H7 (cell line): ENCODE results near the gene LETM1. TPM values are rescaled to one million over a fixed set of nuclear protein-coding genes. Genes with fewer than 3 reads are reported as not detected.

ENCODE experiments used
- DNase-seq: peaks from one replicate; pipeline ENCODE4 v3.0.0; 2012
- H3K27me3 ChIP-seq: 2 replicates; pipeline ENCODE4 v1.6.0; 2011; ENCODE audit warnings: mild to moderate bottlenecking, low read length; ENCODE audit not compliant: control insufficient read depth, insufficient read depth
- H3K36me3 ChIP-seq: replicated peaks from 2 replicates; pipeline ENCODE4 v1.5.1; 2011; ENCODE audit warnings: low read length; ENCODE audit not compliant: control insufficient read depth, insufficient read depth
- H3K4me3 ChIP-seq: 2 replicates; pipeline ENCODE4 v1.5.1; 2011; ENCODE audit warnings: low read depth, mild to moderate bottlenecking, control low read depth, low read length, moderate library complexity; ENCODE audit not compliant: insufficient read depth
- total RNA-seq: library from RNA; depleted of rRNA; stranded (reverse); fragments of >200 nt; shearing (Covaris generic); gene quantifications from 2 replicates; pipeline ENCODE4 v1.2.3, GENCODE V29; 2014

The LETM1 gene
- total RNA-seq, 1 experiment from 2014 or later, result 80.5 TPM

DNA sequence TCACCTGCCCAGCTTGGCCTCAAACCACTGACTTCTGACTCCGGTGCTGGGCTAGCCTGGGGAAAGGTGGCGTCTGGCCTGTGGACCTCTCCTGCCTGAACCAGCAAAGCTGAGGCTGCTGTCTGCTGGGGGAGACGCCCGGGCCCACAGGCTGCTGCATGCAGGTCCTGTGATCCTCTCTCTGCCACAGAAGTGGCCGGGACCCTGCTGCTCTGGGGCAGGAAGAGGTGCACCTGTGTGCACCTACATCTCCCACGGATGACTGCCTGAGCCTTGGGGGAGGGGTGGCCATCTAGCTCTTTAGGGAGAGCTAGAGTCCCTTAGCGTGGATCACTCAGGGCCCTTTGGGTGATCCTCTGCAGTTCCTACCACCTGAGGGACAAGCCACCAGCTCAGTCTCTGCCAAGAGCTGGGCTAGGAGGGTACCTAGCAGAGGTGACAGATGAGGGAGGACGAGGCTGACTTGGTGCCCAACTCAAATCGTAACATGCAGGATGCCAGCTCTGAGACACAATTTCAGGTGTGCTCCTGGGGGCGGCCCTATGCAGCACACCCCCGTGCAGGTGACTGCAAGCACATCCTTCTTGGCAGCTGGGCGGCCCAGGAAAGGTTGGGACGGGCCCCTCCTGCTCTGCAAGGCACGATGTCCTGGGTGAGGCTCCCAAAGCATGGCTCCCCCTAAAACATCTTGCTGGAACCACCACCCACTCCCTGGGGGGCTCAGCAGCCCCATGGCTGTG lies 22.5 kb downstream of the LETM1 start:
- DNase-seq, result no peak
- Histone ChIP-seq H3K4me3 (no peak overlapping the region), H3K36me3 (peaks cover 27% of the 10 kb centered on the region), H3K27me3 (no peaks in the 10 kb centered on the region)

DNA sequence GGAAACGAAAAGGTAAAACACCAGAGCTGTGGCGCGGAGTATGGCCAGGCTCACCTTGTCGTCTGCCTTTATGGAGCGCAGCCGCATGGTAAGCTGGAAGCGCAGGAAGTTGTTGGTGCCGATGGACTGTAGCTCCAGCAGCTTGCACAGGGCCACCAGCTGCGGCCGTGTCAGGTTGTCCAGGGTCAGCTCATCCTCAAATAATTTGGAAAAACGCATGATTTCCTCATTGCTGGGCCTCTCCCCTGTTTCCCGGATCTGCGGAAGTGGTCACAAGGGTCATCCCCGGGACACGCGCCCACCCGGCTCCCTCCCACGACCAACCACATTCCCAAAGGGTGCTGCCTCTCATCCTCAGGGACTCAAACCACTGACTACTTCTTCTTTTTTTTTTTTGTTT lies 23.3 kb downstream of the LETM1 start:
- peaks cover 25% of the 10 kb centered on the region for H3K36me3 ChIP-seq

DNA sequence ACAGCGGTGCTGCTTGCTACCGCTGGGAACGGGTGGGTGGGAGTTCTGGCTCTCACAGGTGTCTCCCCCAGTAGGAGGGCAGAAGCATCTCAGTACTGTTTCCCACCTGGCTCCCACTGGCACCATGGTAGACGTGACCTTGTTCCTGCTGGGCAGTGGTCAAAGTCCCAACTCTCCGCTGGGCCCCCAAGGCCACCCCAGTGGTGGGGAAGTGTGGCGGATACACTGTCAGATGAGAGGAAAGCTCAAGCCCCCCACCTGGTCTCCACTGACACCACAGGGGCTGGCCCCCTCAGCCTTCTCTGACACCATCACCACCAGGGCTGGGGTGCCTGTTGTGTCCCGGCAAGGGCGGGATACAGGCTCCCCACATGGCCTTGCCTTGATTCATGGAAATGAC lies 24.6 kb downstream of the LETM1 start:
- H3K36me3 ChIP-seq, result peaks cover 28% of the 10 kb centered on the region
- no peak for DNase-seq
- H3K4me3 ChIP-seq, result no peak overlapping the region
- H3K27me3 ChIP-seq, result no peaks in the 10 kb centered on the region

More for the DNA sequence above, 23.3 kb downstream of the LETM1 start:
- no peaks in the 10 kb centered on the region for H3K27me3 ChIP-seq
- no peak overlapping the region for H3K4me3 ChIP-seq
- no peak for DNase-seq

DNA sequence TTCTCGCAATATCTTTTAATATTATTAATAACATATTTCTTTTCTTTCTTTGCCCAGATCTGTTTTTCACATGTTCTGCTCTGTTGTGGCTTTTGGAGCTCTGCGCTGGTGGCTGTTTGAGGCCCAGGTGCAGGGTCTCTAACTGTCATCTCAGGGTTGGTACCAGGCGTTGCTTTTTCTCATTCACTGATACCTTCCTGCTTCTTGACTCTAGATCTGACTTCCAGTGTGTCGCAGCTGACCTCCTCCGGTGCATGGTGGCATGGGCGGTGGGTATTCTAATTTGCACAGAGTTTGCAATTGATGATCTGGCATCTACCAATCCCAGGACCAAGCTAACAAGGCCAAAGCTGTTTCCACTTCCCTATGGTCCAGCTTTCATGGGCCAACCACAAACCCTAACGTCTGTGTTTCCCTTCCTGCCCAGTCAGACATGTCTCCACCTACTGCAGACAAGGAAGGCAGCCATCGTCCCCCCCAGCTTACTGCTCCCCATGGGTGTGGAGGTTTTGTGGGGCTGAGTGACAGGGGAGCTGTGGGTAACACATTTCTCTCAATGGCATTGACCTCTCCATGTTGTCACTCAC lies 25.2 kb downstream of the LETM1 start:
- no peak for DNase-seq
- H3K36me3 ChIP-seq, result peaks cover 28% of the 10 kb centered on the region
- H3K4me3 ChIP-seq, result no peak overlapping the region
- H3K27me3 ChIP-seq, result no peaks in the 10 kb centered on the region

DNA sequence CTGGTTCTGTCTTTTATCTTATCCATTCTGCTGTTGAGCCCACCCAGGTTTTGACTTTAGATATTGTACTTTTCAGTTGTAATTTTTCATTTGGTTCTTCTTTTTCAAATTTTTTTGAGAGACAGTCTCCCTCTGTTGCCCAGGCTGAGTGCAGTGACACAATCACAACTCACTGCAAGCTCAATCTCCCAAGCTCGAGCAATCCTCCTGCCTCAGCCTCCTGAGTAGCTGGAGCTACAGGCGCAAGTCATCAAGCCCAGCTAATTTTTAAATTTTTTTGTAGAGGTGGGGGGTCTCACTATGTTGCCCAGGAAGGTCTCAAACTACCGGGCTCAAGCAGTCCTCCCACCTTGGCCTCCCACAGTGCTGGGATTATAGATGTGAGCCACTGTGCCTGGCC lies 25.7 kb downstream of the LETM1 start:
- H3K36me3 ChIP-seq, result peaks cover 28% of the 10 kb centered on the region
- DNase-seq, result no peak
- no peak overlapping the region for H3K4me3 ChIP-seq
- H3K27me3 ChIP-seq, result no peaks in the 10 kb centered on the region

DNA sequence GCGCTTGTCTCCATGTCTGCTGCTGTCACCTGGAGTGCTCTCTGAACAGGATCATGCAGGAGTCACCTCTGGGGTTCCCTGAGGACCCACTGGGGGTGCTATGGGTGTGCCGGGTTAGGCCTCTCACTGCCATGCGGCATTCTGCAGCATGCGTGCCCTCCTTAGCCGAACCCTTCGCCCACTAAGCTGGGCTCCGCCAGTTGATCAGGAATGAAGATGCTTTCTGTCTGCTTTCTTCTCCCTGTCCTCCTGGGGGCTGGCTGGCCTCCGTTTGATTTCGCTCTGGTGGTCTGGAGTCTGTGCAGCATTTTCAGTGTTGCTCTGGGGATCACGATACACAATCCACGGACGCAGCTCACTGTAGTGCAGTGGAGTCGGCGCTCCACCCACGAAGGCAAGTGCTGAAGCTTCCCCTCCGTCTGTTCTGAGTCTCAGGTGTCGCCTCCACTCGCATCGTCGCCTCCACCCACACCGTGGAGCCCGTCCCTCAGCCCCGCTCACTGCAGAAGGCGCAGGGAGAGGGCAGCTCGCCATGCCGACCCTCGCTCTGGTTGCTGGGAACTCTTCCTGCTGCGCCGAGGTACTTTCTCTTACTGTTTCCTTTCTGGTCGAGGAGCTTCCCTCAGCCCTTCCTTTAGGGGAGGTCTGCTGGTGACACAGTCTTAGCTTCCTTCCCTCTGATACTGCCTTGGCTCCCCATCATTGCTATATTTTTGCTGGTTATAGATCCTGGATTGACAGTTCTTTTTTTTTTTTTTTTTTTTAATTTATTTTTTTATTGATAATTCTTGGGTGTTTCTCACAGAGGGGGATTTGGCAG lies 29.2 kb downstream of the LETM1 start:
- peaks cover 20% of the 10 kb centered on the region for H3K36me3 ChIP-seq
- H3K27me3 ChIP-seq, result no peaks in the 10 kb centered on the region
- DNase-seq, result no peak
- H3K4me3 ChIP-seq, result no peak overlapping the region

DNA sequence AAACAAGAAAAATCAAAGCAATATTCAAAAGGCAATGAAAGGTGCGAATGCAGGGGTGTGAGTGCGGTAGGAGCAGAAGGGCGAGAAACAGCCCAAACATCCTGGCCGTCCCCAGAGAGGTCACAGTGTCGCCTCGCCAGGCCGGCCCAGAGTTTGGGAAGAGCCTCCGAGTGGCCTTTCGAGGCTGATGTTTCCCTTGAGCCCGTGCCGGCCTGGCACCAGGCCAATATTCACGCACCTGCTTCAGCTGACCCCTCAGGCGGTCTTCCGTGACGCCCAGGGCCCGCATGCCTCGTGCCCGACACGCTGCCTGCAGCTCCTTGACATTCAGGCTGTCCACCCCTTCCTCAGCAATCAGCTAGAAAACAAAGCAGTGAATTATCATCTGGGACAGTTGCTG lies 30.6 kb downstream of the LETM1 start:
- Histone ChIP-seq H3K36me3 (peaks cover 12% of the 10 kb centered on the region), H3K4me3 (no peak overlapping the region), H3K27me3 (no peaks in the 10 kb centered on the region)
- no peak for DNase-seq

DNA sequence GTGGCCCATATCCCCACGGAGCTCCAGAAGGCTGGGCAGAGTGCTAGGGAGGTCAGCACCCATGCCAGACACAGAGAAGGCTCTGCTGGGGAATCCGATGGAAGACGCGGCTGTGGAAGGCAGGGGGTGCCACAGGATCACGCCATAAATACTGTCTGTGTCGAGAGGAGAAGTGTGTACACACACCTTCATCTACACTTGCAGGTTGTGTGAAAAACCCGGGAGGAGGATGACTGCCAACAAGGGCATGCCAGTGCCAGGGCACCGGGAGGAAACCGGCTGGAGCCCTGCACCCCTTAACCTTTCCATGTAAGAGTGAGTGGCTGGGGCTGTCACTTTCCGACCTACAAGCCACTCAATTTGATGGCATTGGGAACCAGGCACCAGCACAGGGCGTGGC lies 31.2 kb downstream of the LETM1 start:
- no peaks in the 10 kb centered on the region for H3K27me3 ChIP-seq
- no peak for DNase-seq
- H3K4me3 ChIP-seq, result no peak overlapping the region
- H3K36me3 ChIP-seq, result peaks cover 13% of the 10 kb centered on the region

DNA sequence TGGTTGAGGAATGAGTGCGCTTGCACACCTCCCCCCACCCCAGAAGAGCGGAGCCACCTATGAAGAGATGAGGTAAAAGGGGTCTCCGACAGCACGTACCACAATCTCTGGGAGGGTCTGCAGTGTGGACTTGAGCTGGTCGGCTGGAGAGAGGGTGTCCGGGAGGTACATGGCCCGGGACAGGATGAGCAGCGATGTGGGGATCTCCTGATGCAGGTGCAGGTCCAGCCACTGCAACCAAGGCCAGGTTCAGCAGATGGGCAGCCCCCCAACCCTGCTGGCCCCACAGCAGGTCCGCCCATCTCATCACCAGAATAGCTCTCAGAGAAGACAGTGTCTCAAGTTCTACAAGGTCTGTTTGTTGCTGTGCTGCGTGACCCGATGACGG lies 32.4 kb downstream of the LETM1 start:
- DNase-seq, result no peak
- H3K27me3 ChIP-seq, result no peaks in the 10 kb centered on the region
- peaks cover 16% of the 10 kb centered on the region for H3K36me3 ChIP-seq
- H3K4me3 ChIP-seq, result no peak overlapping the region

DNA sequence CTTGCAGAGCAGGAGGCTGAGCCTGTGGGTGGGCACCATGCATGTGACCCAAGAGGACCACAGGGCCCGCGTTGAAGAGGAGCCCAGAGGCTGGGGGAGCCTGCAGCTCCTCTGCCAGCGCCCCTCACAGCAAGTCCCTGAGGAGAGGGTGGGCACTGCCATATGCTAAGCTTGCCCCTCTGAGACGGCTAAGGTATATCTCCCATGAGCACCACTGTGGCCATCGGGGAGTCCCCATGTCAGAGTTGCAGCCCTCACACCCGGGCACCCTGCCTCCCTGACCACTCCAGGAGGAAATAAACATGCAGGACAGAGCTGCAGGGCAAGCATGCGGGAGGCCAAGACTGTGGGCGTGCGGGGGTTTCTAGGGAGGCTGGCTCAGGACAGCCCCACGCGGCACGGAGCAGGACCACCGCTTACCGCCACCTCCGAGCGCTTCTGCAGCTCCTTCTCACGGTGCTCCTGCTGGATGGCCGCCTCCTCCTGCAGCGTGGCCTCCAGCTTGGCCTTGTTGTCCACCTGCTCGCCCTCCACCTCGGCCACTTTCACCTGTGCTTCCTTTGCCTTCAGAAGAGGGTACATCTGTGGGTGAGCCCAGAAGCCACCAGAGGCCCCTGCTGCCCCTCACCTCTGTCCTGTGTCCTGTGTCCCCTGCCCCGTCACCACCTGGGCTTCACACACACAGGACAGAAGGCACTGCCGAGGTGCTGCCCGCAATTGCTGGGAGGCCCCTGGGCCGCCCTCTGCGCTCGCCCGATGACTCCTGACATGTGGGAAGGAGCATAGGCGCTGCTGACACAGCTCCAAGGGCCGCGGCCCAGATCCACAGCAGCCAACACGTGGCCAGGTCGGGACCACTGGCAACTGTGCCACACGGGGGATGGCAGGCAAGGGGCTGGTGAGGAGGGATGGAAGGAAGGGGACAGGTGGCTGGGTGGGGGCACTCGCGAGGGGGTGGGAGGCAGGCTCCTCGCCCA lies 33.1 kb downstream of the LETM1 start:
- Histone ChIP-seq H3K36me3 (peaks cover 17% of the 10 kb centered on the region), H3K27me3 (no peaks in the 10 kb centered on the region), H3K4me3 (no peak overlapping the region)
- no peak for DNase-seq

DNA sequence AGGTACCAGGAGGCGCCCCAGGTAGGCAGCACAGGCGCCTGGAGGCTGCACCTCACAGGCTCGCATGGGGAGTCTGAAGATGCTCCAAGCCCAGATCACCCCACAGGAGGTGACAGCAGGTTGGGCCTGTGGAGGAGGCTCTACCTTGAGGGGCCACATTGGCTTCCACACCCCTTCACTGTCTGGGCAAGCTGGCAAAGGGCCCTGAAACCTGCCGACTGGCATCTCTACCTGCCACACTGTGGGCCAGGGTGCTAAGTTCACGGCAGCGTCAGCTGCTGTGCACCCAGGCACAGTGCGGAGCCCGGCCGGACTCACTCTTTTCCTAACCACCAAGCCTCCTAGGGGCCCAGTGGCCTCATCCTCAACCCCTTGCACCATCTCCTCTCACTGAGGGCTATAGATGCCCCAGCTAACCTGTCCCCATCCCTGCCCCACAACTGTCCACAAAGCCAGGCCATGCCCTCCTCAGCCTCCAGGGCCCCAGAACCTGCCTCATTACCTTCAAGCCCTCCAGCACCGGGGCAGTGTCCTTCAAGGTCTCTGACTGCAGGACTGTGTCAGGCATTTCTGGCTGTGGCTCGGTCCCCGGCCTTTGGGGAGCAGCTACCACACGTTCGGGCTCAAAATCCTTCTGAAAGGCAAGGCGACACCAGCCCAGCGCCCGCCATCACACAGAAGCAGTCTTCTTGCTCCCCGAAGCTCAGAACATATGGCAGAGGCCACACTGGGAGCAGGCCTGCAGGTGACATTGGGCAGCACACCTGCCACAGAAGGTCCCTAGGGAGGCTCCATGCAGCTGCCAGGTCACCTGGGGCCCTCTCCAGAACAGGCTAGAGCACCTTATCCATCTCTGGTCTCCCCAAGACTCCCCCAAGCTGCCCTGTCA lies 34.0 kb downstream of the LETM1 start:
- Histone ChIP-seq H3K36me3 (peaks cover 19% of the 10 kb centered on the region), H3K27me3 (no peaks in the 10 kb centered on the region), H3K4me3 (no peak overlapping the region)
- no peak for DNase-seq

DNA sequence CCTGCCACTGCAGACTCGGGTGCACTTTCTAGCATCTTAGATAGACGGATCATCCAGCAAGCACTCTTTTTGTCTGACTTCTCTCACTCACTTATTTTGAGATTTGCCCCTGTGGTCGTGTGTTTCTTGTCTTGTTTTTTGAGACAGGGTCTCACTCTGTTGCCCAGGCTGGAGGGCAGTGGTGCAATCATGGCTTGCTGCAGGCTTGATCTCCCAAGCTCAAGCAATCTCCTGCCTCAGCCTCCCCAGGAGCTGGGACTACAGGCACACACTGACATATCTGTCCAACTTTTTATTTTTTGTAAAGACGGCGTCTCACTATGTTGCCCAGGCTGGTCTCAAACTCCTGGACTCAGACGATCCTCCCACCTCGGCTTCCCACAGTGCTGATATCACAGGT lies 36.1 kb downstream of the LETM1 start:
- peaks cover 25% of the 10 kb centered on the region for H3K36me3 ChIP-seq

DNA sequence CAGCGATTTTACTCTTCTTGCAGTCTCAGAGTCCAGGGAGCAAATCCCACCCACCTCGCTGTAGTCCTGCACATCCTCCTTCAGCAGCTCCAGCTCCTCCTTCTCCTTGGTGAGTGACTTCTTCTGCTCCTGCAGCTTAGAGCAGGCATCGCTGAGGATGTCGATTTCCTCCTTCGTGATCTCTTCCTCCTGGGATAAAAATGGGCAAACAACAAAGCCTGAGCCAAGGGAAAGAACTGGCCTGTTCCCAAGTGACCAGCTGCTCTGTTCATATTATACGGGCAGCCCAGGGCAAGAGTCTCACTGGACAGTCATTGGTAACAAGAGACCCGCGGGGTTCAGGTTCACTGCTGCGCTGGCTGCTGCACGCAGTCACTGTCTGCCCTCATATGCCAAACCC lies 36.7 kb downstream of the LETM1 start:
- no peak for DNase-seq
- H3K36me3 ChIP-seq, result peaks cover 26% of the 10 kb centered on the region

More for the DNA sequence above, 36.1 kb downstream of the LETM1 start:
- Histone ChIP-seq H3K4me3 (no peak overlapping the region), H3K27me3 (no peaks in the 10 kb centered on the region)
- DNase-seq, result no peak

More for the DNA sequence above, 36.7 kb downstream of the LETM1 start:
- H3K4me3 ChIP-seq, result no peak overlapping the region
- H3K27me3 ChIP-seq, result no peaks in the 10 kb centered on the region
